GM18868 (cell line): Measurements from ENCODE around the gene PYGB.
A peak's percentile ranks its signal among the peaks of the same experiment; 100 is the strongest.

Experiments used
- ATAC-seq: cut with Tn5 transposase; IDR thresholded peaks from one replicate; pipeline ENCODE4 v1.9.1; 2021; ENCODE audit warnings: mild to moderate bottlenecking, moderate library complexity; ENCODE audit not compliant: unreplicated experiment

The PYGB gene

DNA sequence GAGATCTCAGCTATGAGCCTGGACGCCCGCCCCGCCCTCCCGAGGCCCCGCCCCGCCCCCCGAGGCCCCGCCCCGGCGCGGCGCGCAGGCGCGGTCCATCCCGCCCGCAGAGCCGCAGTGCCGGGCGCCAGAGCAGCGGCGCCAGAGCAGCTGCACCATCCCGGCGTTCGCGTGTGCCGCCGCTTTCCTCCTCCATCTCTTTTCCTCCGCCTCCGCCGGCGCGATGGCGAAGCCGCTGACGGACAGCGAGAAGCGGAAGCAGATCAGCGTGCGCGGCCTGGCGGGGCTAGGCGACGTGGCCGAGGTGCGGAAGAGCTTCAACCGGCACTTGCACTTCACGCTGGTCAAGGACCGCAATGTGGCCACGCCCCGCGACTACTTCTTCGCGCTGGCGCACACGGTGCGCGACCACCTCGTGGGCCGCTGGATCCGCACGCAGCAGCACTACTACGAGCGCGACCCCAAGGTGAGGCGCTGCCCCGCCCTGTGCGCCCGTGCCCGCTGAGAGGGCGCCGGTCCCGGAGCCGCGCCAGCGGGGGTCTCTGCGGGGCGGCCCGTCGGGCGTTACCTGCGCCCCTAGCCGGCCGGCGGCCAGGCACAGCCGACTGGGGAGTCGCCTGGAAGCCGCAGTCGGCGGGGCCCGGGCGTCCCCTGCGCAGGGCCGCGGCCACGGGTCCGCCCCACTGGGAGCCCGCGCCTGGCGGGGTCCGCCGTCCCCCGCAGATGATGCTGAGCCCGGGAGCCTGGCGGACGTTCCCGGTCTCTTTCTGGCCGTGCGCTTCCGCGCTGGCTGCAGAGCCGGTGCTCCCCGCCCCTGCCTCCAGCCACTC lies at the start of gene PYGB:
TSS of gene PYGB (plus strand) at position 130 of the 830 bp plus-strand sequence. CDS start at position 224, 94 bp downstream.
- ATAC-seq, result peak; percentile 70

DNA sequence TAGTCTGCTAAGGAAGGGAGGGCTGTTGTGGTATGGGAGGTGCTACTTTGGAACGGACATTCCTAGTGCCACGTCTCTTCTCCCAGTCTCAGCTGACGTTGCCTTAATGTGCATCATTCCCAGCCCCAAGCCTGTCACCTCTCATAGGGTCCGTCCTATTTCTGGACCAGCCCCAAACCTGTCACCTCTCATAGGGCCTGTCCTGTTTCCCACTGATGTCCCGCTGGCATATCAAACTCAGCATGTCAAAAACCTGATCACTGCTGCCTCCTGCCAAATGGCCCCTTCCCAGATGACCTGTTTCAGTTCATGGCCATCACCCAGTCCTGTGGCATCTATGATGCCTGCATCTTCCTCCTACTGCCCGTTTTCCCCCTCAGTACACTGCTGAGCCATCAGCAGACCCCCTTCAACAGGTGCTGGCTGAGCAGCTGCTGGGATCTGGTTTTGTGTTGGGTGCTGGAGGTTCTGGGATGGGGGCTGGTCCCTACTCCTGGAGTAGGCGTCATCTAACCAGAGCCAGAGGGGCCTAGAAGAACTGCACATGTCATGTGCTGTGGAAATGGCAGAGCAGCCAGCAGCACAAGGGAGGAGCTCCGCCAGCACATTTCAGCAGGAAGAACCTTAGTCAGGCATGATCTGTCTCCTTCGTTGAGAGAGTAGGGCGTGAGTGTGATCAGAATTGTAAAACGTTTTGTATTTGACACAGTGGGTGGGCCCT lies 49.1 kb upstream of the PYGB start:
- no peak for ATAC-seq

DNA sequence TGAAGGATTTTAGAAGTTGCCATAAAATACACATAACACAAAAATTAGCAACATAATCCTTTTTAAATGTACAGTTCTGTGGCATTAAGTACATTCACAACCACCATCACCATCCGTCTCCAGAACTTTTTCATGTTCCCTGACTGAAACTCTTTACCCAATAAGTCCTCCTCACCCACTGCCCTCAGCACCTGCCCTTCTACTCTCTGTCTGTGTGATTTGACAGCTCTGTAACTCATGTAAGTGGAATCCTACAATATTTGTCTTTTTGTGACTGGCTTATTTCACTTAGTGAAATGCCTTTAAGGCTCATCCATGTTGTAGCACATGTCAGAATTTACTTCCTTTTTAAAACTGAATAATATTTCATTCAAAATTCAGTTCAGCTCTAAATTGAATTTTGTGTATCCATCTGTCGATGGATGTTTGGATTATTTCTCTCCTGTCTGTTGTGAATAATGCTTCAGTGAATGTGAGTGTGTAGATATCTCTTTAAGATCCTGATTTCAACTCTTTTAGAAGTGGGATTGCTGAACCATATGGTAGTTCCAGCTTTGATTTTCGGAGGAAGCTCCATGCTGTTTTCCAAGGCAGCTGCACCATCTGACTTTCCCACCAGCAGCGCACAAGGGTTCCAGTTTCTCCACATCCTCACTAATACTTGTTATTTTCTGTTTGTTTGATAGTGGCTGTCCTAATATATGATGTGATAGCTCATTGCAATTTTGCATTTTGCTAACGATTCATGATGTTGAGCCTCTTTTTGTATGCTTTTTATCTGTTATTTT lies 48.2 kb upstream of the PYGB start:
- ATAC-seq, result no peak

DNA sequence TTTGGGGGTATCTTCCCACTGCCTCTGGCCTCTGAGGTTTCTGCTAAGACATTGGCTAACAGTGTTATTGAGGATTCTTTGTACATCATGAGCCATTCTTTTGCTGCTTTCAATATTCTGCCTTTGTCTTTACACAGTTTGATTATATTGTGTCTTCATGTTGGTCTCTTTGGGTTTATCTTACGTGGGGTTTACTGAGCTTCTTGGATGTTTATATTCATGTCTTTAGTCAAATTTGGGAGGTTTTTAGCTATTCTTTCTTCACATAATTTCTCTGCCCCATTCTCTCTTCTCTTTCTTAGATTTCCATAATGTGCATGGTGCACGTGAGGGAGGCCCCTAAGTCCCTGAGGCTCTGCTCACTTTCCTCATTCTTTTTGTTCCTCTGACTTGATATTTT lies 44.8 kb upstream of the PYGB start:
- no peak for ATAC-seq

DNA sequence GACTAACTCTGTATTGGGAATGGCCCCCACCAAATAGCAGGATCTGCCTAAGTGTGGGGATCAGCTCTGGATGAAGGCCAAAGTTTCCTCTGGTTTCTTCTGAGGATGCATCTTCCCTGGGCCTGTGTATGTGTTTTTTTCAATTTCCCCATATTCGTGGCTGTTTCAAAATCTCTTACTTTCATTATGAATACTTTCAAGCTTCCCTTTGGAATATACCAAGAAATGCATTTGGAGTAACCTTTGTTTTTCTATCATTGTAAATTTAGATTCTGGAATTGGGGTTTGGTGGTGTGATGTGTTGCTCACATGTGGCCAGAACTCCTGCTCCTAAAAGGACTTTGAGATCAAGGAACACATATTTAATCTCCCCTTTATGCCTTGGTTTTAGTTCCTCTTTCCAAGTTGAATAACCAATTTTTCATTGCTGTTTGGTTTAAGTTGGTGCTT lies 44.0 kb upstream of the PYGB start:
- no peak for ATAC-seq

GRCh38 chr20:25204550-25205276 lies 43.2 kb upstream of the PYGB start:
- no peak for ATAC-seq

DNA sequence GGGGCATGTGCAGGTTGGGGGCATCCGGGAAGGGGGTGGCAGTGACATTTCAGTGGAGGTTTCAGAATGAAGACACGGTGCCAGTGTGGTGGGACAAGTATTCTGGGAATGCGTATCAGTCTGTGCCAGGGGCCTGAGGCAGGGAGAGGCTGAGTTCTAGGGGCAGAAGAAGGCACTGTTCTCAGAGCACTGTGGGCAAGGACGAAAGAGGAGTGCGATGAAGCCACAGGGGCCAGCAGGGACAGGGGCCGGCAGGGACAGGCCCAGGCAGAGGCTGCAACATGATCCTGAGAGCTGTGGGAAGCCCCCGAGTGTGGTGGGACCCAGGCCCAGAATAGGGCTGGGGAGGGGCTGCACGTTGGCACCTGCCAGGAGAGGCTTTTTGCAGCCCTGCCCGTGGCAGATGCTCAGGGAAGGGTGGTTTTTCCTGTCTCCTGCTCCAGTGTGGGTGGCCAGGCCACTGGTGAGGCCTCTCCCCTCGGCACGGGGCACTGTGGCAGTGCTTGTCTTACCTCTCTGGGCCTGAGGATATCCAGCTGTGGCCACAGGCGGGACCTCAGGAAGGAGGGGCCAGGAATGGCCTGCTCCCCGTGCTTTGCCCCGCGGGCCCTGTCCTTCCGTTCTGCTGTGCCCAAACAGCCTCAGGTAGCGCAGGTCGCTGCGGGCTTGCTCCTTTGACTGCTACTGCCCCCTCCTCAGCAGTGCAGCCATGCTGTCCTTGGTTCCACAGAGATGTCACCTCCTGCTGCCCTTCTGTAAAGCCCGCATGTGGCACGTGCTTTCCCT lies 42.4 kb upstream of the PYGB start:
- no peak for ATAC-seq

DNA sequence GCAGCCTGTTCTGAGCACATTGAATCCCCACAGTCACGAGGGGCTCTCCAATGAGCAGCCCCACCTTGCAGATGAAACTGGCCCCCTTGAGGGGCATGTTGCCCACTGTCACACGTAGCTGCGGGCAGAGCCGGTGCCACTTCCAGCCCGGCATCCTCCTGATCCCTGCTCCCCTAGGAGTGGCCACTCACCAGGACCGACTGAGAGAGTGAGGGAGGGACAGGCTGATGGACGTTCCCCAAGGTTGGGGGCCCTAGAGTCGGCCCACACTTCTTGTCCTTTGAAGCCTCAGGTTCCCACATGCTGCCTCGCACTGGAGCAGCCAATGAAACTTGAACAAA lies 41.9 kb upstream of the PYGB start:
- no peak for ATAC-seq

GRCh38 chr20:25206548-25206947 lies 41.3 kb upstream of the PYGB start:
- no peak for ATAC-seq

DNA sequence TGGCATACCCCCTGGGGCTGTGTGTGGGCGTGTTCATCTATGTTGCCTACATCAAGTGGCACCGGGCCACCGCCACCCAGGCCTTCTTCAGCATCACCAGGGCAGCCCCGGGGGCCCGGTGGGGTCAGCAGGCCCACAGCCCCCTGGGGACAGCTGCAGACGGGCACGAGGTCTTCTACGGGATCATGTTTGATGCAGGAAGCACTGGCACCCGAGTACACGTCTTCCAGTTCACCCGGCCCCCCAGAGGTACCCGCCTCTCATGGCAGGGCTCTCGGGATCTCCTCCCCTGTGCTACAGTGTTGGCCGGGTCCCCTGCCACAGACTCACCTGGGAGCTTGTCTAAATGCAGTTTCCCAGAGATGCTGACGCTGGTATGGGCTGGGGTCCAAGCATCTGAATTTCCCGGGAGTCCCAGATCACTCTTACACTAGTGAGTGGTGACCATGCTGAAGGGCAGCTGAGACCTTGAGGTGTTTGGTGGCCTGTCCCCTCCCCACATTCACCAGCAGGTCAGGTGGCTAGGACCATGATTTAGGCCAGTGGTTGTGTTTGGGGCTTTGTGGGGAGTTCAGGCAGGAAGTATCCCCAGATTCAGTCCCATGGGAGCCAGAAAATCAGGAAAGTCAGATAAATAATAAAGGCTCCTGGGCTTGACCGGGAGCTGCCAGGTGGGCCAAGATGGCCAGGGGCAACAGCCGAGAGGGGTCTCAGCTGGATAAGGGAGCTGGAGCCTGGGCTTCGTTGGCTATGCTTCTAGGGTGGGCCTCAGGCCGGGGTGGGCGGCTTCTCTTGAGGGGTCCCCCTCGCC lies 40.5 kb upstream of the PYGB start:
- ATAC-seq, result no peak

GRCh38 chr20:25207960-25208534 lies 39.8 kb upstream of the PYGB start:
- ATAC-seq, result no peak

- ATAC-seq, result no peak
These were observed 38.5 kb upstream of the PYGB start for GRCh38 chr20:25209400-25209799.

- ATAC-seq, result no peak
These were observed 38.0 kb upstream of the PYGB start for GRCh38 chr20:25209911-25210310.

DNA sequence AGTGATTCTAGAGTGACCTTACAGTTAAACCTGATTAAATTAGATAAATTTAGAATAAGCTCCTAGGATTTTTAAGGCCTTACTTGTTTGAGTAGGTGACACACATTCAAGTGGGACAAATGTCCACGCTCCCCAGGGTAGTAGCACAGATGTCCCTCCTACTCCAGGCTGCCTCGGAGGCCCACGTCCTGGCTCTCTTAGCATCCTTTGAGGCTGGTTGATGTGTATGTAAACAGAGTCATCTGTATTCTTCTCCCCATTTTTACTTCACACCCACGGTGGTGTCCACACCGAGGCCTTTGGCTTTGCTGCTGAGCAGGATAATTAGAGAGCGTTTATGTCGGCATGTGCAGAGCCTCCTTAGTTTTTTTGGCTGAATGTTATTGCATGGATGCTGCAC lies 36.6 kb upstream of the PYGB start:
- ATAC-seq, result no peak

DNA sequence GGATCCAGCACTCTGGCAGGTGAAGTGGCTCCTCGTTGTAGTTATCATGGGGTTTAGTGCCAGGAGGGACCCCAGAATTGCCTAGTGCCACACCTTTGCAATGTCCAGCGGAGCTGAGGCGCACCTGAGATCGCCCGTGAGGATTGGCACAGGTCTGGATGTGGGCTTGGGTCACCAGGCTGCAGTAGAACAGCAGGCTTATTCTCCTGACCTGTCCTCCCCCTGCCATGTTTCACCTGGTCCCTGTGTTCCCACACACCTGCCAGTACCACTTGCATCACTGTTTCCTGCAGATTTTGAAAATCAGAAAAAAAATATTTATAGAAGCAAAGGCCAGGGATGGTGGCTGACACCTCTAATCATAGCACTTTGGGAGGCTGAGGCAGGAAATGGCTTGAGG lies 35.6 kb upstream of the PYGB start:
- ATAC-seq, result no peak

GRCh38 chr20:25213566-25214425 lies 34.1 kb upstream of the PYGB start:
- ATAC-seq, result no peak

GRCh38 chr20:25214426-25214790 lies 33.5 kb upstream of the PYGB start:
- ATAC-seq, result no peak

GRCh38 chr20:25214819-25215218 lies 33.1 kb upstream of the PYGB start:
- no peak for ATAC-seq
